B cell (primary cell): ENCODE results near the gene IL12A. TPM values are rescaled to one million over a fixed set of nuclear protein-coding genes. Genes with fewer than 3 reads are reported as not detected.

Experiments used
- ATAC-seq: fragments of 200-7000 bp; cut with Tn5 transposase; one replicate; pipeline ENCODE4 v1.10.0; 2021; ENCODE audit warnings: low read depth, mild to moderate bottlenecking, moderate number of reproducible peaks, moderate library complexity
- CTCF ChIA-PET: fragments of 350-600 bp; sonication (Branson Sonifier 250); formaldehyde crosslinking; loops from one replicate; lab custom pipeline; 2021; ENCODE audit warnings: antibody characterized with exemption, inconsistent platforms; lab: Charles Lee
- POLR2A ChIA-PET: fragments of 350-600 bp; sonication (Branson Sonifier 250); formaldehyde crosslinking; loops from one replicate; lab custom pipeline; 2021; ENCODE audit warnings: antibody characterized with exemption; lab: Charles Lee
- DNase-seq: peaks from one replicate; pipeline ENCODE4 v3.0.0; 2013
- H2AFZ ChIP-seq: 2 replicates; pipeline ENCODE4 v1.6.1; 2012; ENCODE audit warnings: mild to moderate bottlenecking, low read depth, low read length; ENCODE audit not compliant: insufficient read depth, poor library complexity, severe bottlenecking
- H3K27ac ChIP-seq, 2 donors: 1 replicate in 1 of 2; 2 replicates in 1 of 2; pipeline ENCODE4 v1.5.1; 2012 to 2013; ENCODE audit warnings: low read length in 2 of 2, mild to moderate bottlenecking in 2 of 2, moderate library complexity in 1 of 2
- H3K27me3 ChIP-seq, 4 experiments: fragments of 200-600 bp in 1 of 4; sonication (generic) in 1 of 4; replicated peaks in 1 of 4; 1 replicate in 2 of 4; 2 replicates in 2 of 4; pipeline versions ENCODE4 v1.6.1 to v1.7.0; 2013 to 2016; ENCODE audit warnings: low read length in 3 of 4, mild to moderate bottlenecking in 2 of 4, mixed read lengths in 1 of 4, moderate library complexity in 1 of 4; ENCODE audit not compliant: insufficient read depth in 4 of 4, control insufficient read depth in 3 of 4; ENCODE audit errors: control extremely low read depth in 1 of 4
- H3K36me3 ChIP-seq, 2 experiments: replicated peaks in 1 of 2; 1 replicate in 1 of 2; 2 replicates in 1 of 2; pipeline versions ENCODE4 v1.6.1 to v1.7.1; 2013; ENCODE audit warnings: low read length in 1 of 2; ENCODE audit not compliant: insufficient read depth in 2 of 2, control insufficient read depth in 1 of 2; ENCODE audit errors: control extremely low read depth in 1 of 2, extremely low read depth in 1 of 2
- H3K4me1 ChIP-seq, 2 donors: fragments of 200-600 bp in 1 of 2; sonication (generic) in 1 of 2; 1 replicate in 1 of 2; 2 replicates in 1 of 2; pipeline versions ENCODE4 v1.5.1 to v1.6.1; 2013 to 2017; ENCODE audit warnings: low read length in 2 of 2; ENCODE audit not compliant: control insufficient read depth in 2 of 2, insufficient read depth in 2 of 2
- H3K4me2 ChIP-seq: replicated peaks from 2 replicates; pipeline ENCODE3; 2012; ENCODE audit warnings: mild to moderate bottlenecking, low read depth, low read length; ENCODE audit not compliant: poor library complexity, severe bottlenecking
- H3K4me3 ChIP-seq, 5 experiments: fragments of 200-600 bp in 1 of 5; sonication (generic) in 1 of 5; 1 replicate in 3 of 5; 2 replicates in 2 of 5; pipeline versions ENCODE4 v1.5.1 to v1.7.0; 2011 to 2016; ENCODE audit warnings: low read length in 4 of 5, mild to moderate bottlenecking in 4 of 5, low read depth in 2 of 5, control low read depth in 1 of 5, moderate library complexity in 1 of 5; ENCODE audit not compliant: insufficient read depth in 1 of 5; ENCODE audit errors: control extremely low read depth in 1 of 5, extremely low read depth in 1 of 5
- H3K79me2 ChIP-seq: fragments of 200-600 bp; sonication (generic); one replicate; pipeline ENCODE4 v1.6.0; 2016; ENCODE audit warnings: low read length; ENCODE audit not compliant: control insufficient read depth, insufficient read depth
- H3K9ac ChIP-seq: fragments of 200-600 bp; sonication (generic); 2 replicates; pipeline ENCODE4 v1.6.1; 2017; ENCODE audit warnings: mild to moderate bottlenecking, low read length, moderate library complexity
- H3K9me3 ChIP-seq, 3 donors: one replicate each; pipeline versions ENCODE4 v1.6.1 to v1.7.1; 2013; ENCODE audit warnings: low read length in 2 of 3; ENCODE audit not compliant: control insufficient read depth in 2 of 3, insufficient read depth in 1 of 3; ENCODE audit errors: control extremely low read depth in 1 of 3
- H4K20me1 ChIP-seq: 2 replicates; pipeline ENCODE4 v1.6.0; 2012; ENCODE audit warnings: mild to moderate bottlenecking, low read length; ENCODE audit not compliant: insufficient read depth, control insufficient read depth, poor library complexity, severe bottlenecking
- H3K27ac Mint-ChIP-seq: one replicate; pipeline ENCODE4 v1.8.0; 2021; ENCODE audit warnings: mixed read lengths
- H3K27me3 Mint-ChIP-seq: one replicate; pipeline ENCODE4 v1.8.0; 2021; ENCODE audit warnings: mixed read lengths
- H3K4me1 Mint-ChIP-seq: one replicate; pipeline ENCODE4 v1.8.0; 2021; ENCODE audit warnings: mixed read lengths
- H3K4me3 Mint-ChIP-seq: one replicate; pipeline ENCODE4 v1.8.0; 2021; ENCODE audit warnings: mixed read lengths
- H3K9me3 Mint-ChIP-seq: one replicate; pipeline ENCODE4 v1.8.0; 2022; ENCODE audit warnings: mixed read lengths; ENCODE audit not compliant: insufficient read depth
- EZH2 ChIP-seq: IDR thresholded peaks from 2 replicates; pipeline ENCODE4 v1.6.1; 2012; ENCODE audit warnings: borderline replicate concordance, low read depth, mild to moderate bottlenecking, moderate library complexity, low read length; ENCODE audit not compliant: insufficient read depth, poor library complexity, severe bottlenecking
- WGBS: methylation state at CpG from one replicate; pipeline ENCODE4 v1.1.5; 2013; ENCODE audit warnings: missing lambda C conversion rate; ENCODE audit not compliant: insufficient coverage; 5-methylcytosine and 5-hydroxymethylcytosine counted together
- intact Hi-C: fragments of 100-400 bp; cut with micrococcal nuclease; formaldehyde crosslinking; loops from one replicate; pipeline ENCODE4 v1.10.0; 2022
- polyA plus RNA-seq: library from polyadenylated mRNA; depleted of rRNA; stranded (reverse); fragments of >200 nt; gene quantifications from 2 replicates; pipeline ENCODE4 v1.2.3, GENCODE V29; 2012
- total RNA-seq, 2 donors: library from RNA; stranded (reverse); fragments of 120-200 nt in 1 of 2; gene quantifications; 1 replicate in 1 of 2; 2 replicates in 1 of 2; pipeline versions ENCODE4 v1.2.3 to v1.2.4, GENCODE V29; 2013 to 2022
- TF ChIP-seq, protein P1 (sequence below): fragments of 200-600 bp; IDR thresholded peaks from one replicate; pipeline ENCODE4 v1.8.0; 2022; ENCODE audit warnings: antibody characterized with exemption, mild to moderate bottlenecking

The IL12A gene
- total and polyA plus RNA-seq, 2 donors (not counting 1 experiment from before 2014, with no cell fraction given) = 6.1 to 9.9 TPM

DNA sequence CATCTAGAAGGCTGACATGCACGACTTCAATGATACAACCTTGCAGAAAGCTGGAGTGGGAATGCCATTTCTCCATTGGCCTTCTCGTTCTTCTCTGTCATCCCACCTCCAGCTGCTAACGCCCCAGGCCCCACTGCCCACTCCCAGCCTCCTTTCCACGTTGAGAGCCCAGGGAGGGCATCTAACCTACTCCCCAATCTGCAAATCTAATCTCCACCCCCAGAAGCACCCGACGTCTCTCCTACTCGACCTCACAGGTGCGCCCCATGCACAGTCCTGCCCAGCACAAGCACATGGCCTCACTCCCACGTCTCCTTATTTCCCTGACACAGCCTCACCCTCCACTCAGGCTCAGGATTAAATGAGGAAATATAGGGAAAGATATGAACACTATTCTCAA lies 33.4 kb downstream of the IL12A start:
- DNase-seq (no peak), ATAC-seq (no peak)
- POLR2A ChIA-PET = no interaction called here
- Mint-ChIP-seq H3K27me3 (peaks cover 5% of the 10 kb centered on the region), H3K4me3 (no peak overlapping the region), H3K27ac (no peak overlapping the region), H3K9me3 (no peaks in the 10 kb centered on the region), H3K4me1 (no peaks in the 10 kb centered on the region)
- Histone ChIP-seq H3K9ac (no peak overlapping the region), H3K27ac (no peak overlapping the region), H2AFZ (no peak overlapping the region), H4K20me1 (no peaks in the 10 kb centered on the region), H3K27me3 (no peaks in the 10 kb centered on the region), H3K36me3 (no peaks in the 10 kb centered on the region), H3K4me1 (no peaks in the 10 kb centered on the region), H3K79me2 (no peaks in the 10 kb centered on the region), H3K9me3 (no peaks in the 10 kb centered on the region), H3K4me2 (no peak overlapping the region), H3K4me3 (no peak overlapping the region)
- intact Hi-C loops = no loop called here
- TF ChIP-seq, protein P1, sequence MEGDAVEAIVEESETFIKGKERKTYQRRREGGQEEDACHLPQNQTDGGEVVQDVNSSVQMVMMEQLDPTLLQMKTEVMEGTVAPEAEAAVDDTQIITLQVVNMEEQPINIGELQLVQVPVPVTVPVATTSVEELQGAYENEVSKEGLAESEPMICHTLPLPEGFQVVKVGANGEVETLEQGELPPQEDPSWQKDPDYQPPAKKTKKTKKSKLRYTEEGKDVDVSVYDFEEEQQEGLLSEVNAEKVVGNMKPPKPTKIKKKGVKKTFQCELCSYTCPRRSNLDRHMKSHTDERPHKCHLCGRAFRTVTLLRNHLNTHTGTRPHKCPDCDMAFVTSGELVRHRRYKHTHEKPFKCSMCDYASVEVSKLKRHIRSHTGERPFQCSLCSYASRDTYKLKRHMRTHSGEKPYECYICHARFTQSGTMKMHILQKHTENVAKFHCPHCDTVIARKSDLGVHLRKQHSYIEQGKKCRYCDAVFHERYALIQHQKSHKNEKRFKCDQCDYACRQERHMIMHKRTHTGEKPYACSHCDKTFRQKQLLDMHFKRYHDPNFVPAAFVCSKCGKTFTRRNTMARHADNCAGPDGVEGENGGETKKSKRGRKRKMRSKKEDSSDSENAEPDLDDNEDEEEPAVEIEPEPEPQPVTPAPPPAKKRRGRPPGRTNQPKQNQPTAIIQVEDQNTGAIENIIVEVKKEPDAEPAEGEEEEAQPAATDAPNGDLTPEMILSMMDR = no peak
- TF ChIP-seq EZH2 = no peak
- WGBS = 96% methylated on average over 8 of the region's 9 CpGs
- CTCF ChIA-PET = interaction anchor here (1.6 kb wide), 1 partner anchor 33 kb away, joined by 3 read pairs; the partner anchor contains the start of gene IL12A

DNA sequence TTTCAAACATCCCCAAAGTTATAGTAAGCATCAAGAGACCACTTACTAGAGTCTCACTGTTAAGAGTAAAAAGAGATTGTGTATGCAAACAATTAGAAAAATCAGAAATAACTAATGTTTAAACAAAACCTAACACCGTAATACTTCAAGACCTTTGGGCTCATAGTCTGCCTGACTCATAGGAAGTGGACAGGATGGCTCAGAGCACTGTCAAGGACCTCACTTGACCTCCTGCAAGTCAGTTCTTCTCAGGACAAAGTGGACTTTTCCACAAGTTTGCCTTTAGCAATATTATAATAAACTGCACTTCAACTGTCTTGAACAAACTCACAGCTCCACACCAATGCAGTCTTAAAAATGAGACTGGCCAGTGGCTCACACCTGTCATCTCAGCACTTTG lies 34.8 kb downstream of the IL12A start:
- ATAC-seq = no peak
- Histone ChIP-seq H3K9me3 (no peaks in the 10 kb centered on the region), H3K4me3 (no peak overlapping the region), H3K79me2 (no peaks in the 10 kb centered on the region), H3K4me1 (no peaks in the 10 kb centered on the region), H2AFZ (no peak overlapping the region), H3K4me2 (no peak overlapping the region), H3K27ac (no peak overlapping the region), H3K27me3 (no peaks in the 10 kb centered on the region), H3K9ac (no peak overlapping the region), H4K20me1 (no peaks in the 10 kb centered on the region), H3K36me3 (no peaks in the 10 kb centered on the region)
- Mint-ChIP-seq H3K27ac (no peak overlapping the region), H3K4me3 (no peak overlapping the region), H3K4me1 (no peaks in the 10 kb centered on the region), H3K9me3 (no peaks in the 10 kb centered on the region), H3K27me3 (peaks cover 5% of the 10 kb centered on the region)
- DNase-seq = no peak
- POLR2A ChIA-PET = no interaction called here
- CTCF ChIA-PET = interaction anchor here (1.1 to 1.6 kb wide), 2 partner anchors 8 to 35 kb away, joined by 3 read pairs; partner anchors contain the start of gene IL12A
- 91% methylated on average over 1 of the region's 1 CpG for WGBS
- TF ChIP-seq, protein P1 = no peak
- intact Hi-C loops = no loop called here
